ENCODE data around the gene SLC27A2.
"Not testable (repeated sequence)": the region's sequence is repeated elsewhere in the genome, so short reads cannot be mapped to it uniquely, and the experiment has no call there.

SLC27A2 gene

DNA sequence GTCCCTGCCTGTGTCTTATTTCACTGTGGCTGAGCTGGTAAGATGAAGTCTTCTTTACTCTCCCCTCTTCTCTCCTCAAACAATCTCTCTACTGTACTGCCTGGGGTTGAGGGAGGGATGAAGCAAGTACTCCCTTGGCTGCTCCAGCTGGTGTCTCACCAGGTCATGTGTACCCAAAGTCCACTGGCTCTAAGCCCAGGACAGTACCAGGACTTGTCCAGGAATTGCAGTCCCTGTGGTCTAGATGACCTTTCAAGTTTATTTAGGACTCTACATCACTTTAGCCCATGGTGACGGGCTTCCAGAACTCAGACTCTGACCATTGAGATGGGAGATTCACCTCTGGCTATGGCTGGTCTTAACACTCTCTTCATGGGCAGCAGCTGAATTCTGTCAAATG, 17.5 kb upstream of the SLC27A2 start:
- no peak for DNase-seq

DNA sequence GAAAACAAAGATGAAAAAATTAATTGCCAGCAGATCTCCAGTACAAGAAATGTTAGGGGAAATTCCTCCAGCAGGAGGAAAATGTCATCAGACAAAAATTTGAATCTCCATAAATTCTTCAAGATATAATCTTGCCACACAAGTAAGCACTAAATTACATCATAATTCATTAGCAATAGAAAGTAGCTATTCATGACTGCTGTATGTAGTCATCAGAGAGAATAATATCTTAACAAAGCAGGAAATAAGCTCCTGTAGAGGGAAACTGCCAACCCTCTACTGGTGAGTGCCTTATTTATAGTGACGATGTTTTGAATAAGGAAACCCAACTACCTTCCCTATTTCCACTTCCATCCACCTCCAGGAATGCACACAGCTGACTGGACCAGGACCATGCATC, 15.8 kb upstream of the SLC27A2 start:
- no peak for DNase-seq

DNA sequence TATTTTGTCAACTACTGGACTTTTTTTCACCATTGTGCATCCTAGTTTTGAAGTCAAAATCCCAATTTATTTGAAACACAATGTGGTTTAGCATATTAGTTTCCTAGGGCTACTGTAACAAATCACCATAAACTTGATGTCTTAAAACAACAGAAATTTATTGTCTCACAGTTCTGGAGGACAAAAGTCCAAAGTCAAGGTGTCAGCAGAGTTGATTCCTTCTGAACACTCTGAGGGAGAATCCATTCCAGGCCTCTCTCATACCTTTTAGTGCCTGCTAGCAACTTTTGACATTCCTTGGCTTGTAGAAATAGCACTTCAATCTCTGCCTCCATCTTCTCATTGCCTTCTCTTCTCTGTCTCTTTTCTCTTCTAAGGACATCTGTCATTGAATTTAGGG, 14.9 kb upstream of the SLC27A2 start:
- no peak for DNase-seq

DNA sequence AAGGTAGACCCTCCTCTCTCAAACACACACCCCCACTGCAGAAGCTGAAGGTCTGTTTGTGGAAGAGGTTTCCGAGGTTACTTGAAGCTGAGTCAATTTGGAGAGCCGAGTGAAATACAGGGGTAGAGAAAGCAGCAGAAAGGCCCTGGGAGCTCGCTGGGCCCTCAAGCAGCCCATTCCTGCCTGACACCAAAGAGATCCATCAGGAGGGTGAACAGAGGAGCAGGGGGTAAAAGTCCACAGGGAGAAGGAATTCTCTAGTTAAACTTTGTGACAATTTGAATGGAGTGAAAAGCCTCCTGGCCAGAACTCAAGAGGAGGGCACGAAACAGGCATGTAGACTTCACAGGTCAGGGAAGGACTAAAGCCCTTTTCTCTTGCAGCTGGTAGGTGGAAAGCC, 13.6 kb upstream of the SLC27A2 start:
- DNase-seq: no peak

DNA sequence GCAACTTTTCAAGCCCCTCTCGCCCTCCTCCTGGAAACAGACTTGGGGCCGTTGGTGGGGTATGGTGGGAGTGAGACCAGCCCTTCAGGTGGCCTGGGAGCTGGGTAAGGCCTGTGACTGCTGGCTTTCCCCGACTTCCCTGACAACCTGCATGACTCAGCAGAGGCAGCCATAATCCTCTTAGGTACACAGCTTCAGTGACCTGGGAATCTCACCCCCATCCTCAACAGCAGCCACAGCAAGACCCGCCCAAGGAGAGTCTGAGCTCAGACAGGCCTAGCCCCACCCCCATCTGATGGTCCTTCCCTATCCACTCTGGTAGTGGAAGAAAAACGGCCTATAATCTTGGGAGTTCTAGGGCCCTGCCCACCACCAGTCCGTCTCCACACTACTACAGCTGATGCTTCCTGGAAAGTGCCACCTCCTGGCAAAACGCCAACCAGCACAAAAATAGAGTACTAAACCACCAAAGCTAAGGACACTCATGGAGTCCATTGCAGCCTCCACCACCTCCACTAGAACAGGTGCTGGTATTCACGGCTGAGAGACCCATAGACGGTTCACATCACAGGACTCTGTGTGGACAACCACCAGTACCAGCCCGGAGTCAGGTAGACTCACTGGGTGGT, 13.1 kb upstream of the SLC27A2 start:
- DNase-seq: no peak

DNA sequence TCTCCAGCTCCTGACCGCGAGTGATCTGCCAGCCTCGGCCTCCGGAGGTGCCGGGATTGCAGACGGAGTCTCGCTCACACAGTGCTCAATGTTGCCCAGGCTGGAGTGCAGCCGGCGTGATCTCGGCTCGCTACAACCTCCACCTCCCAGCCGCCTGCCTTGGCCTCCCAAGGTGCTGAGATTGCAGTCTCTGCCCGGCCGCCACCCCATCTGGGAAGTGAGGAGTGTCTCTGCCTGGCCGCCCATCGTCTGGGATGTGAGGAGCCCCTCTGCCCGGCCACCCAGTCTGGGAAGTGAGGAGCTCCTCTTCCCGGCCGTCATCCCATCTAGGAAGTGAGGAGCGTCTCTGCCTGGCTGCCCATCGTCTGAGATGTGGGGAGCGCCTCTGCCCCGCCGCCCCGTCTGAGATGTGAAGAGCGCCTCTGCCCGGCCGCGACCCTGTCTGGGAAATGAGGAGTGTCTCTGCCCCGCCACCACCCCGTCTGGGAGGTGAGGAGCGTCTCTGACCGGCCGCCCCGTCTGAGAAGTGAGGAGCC, 9.6 kb upstream of the SLC27A2 start:
- not testable (repeated sequence) for DNase-seq

DNA sequence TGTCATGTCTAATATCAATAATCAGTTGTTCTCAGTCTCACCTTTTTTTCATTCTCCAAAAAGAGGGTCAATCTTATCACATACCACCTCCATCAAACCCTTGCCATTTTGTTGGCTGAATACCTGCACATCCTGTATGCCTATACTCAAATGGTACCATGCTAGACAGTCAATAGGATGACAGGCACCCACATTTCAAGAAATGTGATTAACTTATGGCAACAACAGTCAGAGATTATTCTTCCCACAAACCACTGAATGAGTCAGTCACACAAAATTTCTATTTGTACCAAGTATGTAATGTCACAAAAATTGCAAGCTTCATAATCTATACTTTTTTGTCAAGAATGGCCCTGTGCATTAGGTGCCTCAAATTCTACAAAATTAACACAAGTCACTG, 5.1 kb upstream of the SLC27A2 start:
- DNase-seq: no peak

DNA sequence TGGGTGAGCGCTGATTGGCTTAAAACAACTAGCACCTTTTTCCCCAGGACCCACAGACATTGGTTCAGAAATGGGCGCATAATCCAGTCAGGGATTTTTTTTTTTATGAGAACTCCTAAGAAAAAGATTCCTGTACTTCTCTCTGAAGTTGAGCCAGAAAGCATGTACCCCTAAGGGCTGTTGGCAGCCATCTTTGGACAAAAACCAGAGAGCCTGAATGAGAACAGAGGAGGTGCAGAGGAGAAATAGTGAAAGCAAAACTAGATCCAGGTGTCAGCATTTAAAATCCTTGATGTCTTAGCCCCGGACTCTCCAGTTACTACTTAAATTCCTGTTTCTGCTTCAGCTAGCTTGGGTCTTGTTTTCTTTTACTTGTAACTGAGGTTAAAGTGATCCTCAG, 1.9 kb upstream of the SLC27A2 start:
- no peak for DNase-seq

DNA sequence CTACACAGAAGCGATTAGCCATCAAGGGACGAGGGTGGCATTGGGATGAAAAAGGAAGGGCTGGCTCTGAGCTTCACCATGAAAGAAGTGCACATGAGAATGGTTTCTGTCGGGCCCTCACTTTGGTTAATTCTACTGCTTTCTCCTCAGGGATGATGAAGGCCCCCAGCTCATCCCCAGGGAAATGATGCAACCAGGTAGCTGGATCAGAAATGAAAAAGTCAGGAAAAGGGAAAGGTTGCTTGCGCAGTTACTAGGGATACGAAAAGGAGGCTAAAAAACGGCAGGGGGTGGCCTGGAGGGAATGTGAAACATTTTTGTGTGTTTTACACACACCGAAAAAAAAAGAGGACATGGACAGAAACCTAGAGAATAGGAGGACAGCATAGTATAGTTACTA, 1.4 kb upstream of the SLC27A2 start:
- no peak for DNase-seq

DNA sequence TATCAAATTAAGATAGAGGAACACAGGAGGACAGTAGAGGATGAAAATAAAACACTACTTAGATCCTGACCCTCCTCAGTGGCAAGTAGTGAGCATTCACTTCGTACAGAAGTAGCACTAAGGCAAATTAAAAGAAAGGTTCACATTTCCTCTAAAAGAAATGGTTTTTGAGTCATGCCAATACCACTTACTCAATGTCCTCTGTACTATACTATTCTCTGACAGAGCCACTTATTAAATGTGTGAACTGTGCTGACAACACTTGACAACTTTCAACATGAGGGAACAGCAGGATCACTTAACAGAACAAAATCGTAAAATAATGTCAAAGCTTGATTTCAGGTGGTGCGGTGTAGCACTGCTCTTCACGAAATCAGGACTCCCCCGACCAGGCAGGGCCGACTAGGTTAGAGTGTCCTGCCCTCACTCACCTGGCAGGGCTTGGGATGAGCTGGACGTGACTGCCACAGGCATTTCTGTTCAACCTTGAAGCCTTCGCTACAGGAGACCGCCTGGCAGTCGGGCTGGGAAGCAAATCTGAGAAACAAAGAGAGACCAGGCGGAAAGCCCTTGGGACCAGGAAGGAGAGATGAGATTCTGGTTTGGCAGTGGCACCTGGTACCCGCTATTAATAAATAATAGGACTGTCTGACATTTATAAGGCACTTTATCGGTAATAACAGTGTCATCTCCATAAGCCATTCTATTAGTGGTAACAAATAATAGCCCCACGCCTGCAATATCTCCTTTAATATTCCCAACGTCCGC, 611 bp upstream of the SLC27A2 start:
- no peak for DNase-seq

DNA sequence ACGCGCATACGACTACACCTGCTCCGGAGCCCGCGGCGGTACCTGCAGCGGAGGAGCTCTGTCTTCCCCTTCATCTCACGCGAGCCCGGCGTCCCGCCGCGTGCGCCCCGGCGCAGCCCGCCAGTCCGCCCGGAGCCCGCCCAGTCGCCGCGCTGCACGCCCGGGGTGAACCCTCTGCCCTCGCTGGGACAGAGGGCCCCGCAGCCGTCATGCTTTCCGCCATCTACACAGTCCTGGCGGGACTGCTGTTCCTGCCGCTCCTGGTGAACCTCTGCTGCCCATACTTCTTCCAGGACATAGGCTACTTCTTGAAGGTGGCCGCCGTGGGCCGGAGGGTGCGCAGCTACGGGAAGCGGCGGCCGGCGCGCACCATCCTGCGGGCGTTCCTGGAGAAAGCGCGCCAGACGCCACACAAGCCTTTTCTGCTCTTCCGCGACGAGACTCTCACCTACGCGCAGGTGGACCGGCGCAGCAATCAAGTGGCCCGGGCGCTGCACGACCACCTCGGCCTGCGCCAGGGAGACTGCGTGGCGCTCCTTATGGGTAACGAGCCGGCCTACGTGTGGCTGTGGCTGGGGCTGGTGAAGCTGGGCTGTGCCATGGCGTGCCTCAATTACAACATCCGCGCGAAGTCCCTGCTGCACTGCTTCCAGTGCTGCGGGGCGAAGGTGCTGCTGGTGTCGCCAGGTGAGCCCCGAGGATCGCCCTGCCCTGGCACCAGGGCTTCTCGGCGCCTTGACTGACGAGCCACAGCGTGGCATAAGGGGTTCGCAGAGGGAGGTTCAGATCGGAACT, 420 bp downstream of the SLC27A2 start:
- DNase-seq: peak; percentile 34

DNA sequence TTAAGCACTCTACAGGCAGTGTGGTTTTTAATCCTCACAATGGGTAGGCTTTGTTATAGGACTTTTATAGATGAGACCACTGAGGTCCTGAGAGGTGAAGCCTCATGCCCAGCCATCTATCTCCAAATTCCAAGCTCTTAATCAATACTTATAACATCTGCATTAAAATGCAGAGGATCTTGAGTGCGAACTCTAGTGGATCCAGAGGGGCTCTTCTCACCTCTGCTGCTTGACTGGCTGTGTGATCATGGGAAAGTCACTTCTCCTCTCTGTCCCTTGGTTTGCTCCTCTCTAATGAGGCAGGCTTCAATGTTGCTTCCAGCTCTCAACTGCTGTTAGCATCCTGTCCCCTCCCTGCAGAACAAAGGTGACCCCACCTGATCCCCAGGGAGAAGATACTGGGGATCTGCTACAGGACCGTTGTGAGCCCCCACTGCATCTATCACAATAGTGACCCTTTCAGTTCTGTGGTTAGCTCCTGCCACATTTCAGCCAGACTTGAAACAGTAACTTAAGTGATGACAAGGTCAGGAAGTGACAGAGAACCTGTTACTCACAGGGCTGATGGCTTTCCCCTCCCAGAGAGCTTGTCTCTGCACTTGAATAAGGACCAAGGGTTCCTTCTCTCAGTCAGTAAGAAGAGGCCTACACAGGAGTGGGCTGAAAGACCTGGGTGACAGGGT, 1.3 kb downstream of the SLC27A2 start:
- no peak for DNase-seq

DNA sequence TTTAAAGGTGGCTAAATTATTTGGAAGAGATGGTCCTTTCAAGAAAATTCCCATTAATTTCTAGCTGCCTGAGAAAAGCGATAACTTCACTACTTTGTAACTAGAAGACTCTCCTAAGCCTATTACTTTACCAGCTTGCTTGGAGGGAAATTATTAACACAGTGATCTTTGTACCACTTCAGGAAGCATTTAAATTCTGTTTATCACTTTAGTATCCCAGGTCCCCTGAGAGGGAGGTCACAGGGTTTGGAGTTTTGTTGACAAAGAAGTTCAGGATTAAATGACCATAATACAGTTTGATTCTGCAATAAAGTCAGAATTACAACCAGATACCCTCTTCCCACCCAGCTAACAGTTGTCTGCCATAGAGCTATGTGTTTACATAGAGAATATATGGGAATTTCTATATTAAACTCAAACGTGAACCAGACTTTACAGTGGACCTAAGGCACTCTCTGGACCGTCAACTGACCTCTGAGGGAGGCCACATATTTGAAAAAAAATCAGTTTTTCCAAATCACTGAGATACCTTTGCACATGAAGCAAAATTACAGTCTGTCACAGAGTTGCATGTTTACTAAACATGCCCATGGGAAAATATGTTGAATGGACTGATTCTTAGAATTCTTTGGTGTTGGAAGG, 3.0 kb downstream of the SLC27A2 start:
- no peak for DNase-seq

DNA sequence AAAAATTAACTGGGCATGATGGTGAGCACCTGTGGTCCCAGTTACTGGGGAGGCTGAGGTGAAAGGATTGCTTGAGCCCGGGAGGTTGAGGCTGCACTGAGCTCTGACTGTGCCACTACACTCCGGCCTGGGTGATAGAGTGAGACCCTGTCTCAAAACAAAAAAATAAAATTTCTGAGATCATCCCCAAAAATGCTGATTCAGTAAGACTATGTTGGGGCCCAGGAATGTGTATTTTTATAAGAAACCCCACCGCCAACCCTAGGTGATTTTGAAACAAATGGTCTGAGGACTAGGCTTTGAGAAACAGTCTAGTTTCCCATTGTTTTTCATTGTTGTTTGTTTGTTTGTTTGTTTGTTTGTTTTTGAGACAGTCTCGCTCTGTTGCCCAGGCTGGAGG, 4.1 kb downstream of the SLC27A2 start:
- no peak for DNase-seq

DNA sequence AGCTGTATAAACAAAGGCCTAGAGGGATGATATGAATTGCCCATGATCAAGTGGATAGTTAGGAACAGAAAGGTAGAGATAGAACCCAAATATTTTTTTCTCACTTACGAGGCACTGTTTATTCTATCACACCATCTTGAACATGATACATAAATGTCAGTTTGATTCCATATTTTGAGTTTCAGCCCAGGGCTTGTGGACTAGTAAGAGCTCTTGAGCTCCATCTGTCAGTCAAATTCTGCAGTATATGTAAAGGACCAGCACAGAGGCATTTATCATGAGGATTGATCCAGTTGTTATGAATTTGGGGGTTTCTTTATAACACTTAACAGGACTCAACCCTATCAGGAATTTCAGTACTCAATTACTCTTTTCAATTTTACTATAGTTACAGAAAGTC, 4.8 kb downstream of the SLC27A2 start:
- no peak for DNase-seq

DNA sequence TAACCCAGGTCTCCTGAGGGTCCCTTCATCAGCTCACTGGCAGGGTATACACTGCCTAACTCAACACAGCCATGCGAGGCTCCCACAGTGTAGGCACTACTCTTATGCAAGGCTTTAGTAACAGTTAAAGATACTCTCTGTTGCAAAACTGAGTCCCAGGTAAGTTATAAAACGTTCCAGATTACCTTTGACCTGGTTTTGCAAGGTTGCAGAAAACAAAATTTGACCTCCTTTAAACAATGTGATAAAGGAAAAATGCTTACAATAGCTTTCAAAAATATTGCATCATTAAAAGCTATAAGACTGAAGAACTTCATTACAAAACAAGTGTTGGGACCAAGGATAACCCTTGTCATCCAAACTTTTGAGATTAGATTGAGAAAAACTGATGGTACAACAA, 5.5 kb downstream of the SLC27A2 start:
- no peak for DNase-seq

DNA sequence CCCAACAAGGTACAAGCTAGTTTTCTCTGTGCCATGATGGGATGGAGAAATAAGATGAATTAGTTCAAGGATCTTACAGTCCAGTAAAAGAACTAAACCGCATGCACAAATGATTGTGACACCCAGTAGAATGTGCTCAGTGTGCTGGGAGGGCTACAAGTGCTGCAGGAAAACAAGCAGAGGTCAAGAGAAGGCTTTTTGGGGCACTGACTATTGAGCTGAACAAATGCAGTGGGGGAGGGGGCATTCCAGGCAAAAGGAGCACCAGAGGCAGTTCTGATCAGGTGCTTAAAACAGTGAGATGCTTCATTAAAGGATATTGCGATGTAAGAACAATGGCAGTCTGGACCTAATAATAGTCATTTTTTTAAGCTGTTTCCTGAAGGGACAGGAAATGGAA, 6.0 kb downstream of the SLC27A2 start:
- no peak for DNase-seq

DNA sequence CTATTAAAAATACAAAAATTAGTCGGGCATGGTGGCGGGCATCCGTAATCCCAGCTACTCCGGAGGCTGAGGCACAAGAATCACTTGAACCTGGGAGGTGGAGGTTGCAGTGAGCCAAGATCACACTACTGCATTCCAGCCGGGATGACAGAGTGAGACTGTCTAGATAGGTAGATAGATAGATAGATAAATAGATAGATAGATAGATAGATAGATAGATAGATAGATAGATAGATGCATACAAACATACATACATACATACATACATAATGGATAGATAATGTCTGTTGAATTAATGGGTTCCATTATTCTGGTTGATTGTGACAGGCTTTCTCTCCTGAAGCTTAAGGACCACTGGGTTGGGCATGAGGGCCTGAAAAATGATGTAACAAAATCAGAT, 6.8 kb downstream of the SLC27A2 start:
- DNase-seq: not testable (repeated sequence)

DNA sequence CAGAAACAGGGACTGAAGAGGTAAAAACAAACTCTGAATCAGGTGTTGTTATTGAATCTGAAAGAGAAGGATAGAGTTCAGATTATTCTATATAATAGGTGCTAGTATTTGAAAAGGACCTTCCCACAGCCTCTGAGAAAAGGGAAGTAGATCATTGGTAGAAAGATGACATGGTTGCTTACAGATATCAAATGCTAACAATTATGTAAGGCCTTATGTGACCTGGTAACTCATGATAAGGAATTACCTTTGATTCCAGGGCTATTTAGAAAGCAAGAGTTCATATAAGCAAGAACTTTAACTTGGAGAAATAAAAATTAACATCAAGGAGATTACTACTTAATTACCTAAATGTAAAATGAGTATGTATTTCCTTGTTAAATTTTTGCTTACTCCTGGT, 7.6 kb downstream of the SLC27A2 start:
- DNase-seq: no peak

DNA sequence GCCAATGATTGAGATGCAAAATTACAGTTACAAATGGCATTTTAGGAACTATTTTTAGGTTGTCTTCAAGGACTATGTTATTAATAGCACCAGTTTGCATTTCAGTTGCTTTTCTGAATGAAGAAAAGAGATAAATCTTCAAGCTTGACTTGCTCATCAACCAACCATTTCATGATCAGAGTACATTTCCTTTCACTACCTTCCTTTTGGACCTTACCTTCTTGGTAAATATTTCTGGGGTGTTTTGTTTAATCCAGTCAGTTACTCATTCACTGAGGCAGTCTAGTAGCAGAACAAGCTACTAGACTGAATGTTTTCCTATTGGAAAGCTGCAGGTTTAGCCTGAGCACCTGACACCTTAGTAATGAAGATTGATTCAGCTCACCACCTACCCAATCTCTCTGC, 8.2 kb downstream of the SLC27A2 start:
- no peak for DNase-seq

DNA sequence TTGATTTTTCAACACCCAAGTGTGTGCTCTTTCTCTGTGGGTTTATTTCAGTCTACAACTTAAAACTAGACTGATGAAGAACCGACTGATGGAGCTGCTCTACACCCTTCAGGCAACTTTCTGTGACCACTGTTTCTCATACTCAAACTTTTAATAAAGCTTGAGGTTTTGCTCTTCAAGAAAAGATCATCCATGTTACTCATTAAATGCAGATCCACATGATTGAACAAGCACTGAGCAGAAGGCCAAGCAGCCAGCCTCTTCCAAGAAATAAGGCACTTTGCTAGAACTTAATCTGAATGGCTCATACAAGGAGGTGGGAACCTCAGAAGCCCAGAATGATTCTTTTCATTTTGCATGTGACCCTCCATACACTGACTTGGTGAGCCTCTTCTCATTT, 8.7 kb downstream of the SLC27A2 start:
- no peak for DNase-seq

DNA sequence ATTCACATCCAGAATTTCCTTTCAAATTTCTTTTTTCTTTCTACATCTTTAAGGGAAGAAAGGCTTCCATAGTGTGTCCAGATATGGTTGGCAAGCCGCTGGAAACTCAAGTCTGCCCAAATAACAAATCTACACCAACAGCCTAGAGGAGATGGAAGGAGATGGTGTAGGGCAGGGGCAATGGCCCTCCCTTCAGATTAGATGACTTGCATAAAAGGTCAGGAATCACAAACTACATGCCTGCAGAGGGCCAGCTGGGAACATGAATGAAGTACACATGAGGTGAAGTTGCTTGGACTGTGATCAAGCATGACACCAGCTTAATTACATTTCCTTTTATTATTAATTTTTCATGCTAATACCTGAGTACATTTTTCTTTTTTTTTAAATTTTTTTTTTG, 10.2 kb downstream of the SLC27A2 start:
- DNase-seq: no peak
